ENCODE measurements around the gene P3H4. TPM values are rescaled to one million over a fixed set of nuclear protein-coding genes. Genes with fewer than 3 reads are reported as not detected.
"Not testable (repeated sequence)": the region's sequence is repeated elsewhere in the genome, so short reads cannot be mapped to it uniquely, and the experiment has no call there.

The P3H4 gene
- total and polyA plus RNA-seq, 7 experiments from 2014 or later: 3.5 to 7.0 (median 5.3) TPM

GRCh38 chr17:41835214-41835799, 23.6 kb upstream of the P3H4 start:
- Mint-ChIP-seq H3K36me3 (peaks cover 0 to 15% (median 0%) of the 10 kb centered on the region in 5 donors), H3K27me3 (peaks cover 0 to 4% (median 0%) of the 10 kb centered on the region in 5 donors), H3K27ac (peak overlapping the region; percentile 75 to 92 (median 84)), H3K4me1 (peaks cover 10 to 21% (median 16%) of the 10 kb centered on the region in 7 donors), H3K4me3 (peak overlapping the region; percentile 77 to 92 (median 89)), H3K9me3 (no peaks in the 10 kb centered on the region)
- peak overlapping the region; percentile 81 for H3K27ac ChIP-seq (ENCODE audit: low read depth, low read length)
- H3K36me3 ChIP-seq (ENCODE audit: control insufficient read depth in 2 of 3, insufficient read depth in 3 of 3, low read length in 3 of 3): peaks cover 0 to 14% (median 0%) of the 10 kb centered on the region in 3 experiments
- peak overlapping the region; percentile 62 for H3K4me3 ChIP-seq (ENCODE audit: low read length)
- H3K9me3 ChIP-seq (ENCODE audit: control insufficient read depth in 2 of 3, low read length in 3 of 3): no peaks in the 10 kb centered on the region
- intact Hi-C loops (cut with micrococcal nuclease): no loop called here
- ATAC-seq (peak; percentile 33), DNase-seq (no peak)
- CTCF ChIA-PET: interaction anchor here (1.0 kb wide), 1 partner anchor 29 kb away, joined by 4 read pairs; no protein-coding TSS in a partner anchor
- POLR2A ChIA-PET: interaction anchor here (1.1 to 3.7 kb wide), 2 partner anchors 29 to 146 kb away, joined by 3 to 17 read pairs; partner anchors contain the start of gene KLHL11
- no peaks in the 10 kb centered on the region for H3K27me3 ChIP-seq (ENCODE audit: control insufficient read depth in 2 of 2, insufficient read depth in 2 of 2, low read length in 2 of 2)
- peaks cover 9 to 14% of the 10 kb centered on the region in 2 donors for H3K4me1 ChIP-seq (ENCODE audit: control insufficient read depth in 2 of 2, insufficient read depth in 2 of 2, low read length in 2 of 2)

GRCh38 chr17:41829961-41830360, 18.2 kb upstream of the P3H4 start:
- H3K4me3 ChIP-seq (ENCODE audit: low read length); H3K9me3 ChIP-seq (ENCODE audit: control insufficient read depth in 2 of 3, low read length in 3 of 3); H3K27ac ChIP-seq (ENCODE audit: low read depth, low read length); DNase-seq; H3K4me1 ChIP-seq (ENCODE audit: control insufficient read depth in 2 of 2, insufficient read depth in 2 of 2, low read length in 2 of 2); H3K27me3 ChIP-seq (ENCODE audit: control insufficient read depth in 2 of 2, insufficient read depth in 2 of 2, low read length in 2 of 2); ATAC-seq; POLR2A ChIA-PET; intact Hi-C loops (cut with micrococcal nuclease); H3K4me1 Mint-ChIP-seq; H3K27me3 Mint-ChIP-seq; H3K4me3 Mint-ChIP-seq; H3K27ac Mint-ChIP-seq; H3K9me3 Mint-ChIP-seq: not testable (repeated sequence)
- H3K36me3 Mint-ChIP-seq: peaks cover 4 to 36% (median 7%) of the 10 kb centered on the region in 5 donors
- H3K36me3 ChIP-seq (ENCODE audit: control insufficient read depth in 2 of 3, insufficient read depth in 3 of 3, low read length in 3 of 3): peaks cover 0 to 47% (median 6%) of the 10 kb centered on the region in 3 experiments
- CTCF ChIA-PET: interaction anchor here (0.7 kb wide), 1 partner anchor 9 kb away, joined by 4 read pairs; no protein-coding TSS in a partner anchor

DNA sequence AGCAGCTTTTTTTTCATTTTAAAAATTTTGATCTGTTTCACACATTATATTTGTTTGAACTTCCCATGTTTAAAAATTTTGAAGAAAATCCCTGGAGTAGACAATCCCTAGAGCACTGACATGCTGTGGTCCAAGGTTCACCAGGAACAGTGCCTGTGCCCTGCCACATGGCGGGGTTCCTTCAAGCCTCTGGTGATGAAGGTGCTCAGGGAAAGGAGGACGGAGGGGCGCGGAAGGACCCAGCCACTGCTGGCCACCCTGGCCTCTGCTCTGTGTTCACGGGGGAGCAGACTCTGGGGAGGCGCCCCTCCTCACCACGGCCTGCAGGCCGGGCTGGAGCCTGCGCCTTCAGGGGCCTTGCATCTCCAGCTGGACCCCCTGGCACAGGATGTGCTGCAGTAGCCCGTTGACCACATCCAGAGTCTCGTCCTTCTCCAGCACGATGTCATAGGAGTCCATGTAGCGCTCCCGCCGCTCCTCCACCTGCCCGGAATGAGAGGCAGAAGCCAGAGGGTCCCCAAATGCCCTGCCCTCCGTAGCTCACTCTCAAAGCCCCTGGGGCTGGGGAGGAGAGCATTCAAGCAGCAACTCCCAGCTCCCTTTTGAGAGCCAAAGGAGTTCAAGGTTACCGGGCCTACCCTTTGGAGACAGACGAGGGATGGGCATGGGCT, 13.6 kb upstream of the P3H4 start:
- no peak for DNase-seq
- H3K4me1 Mint-ChIP-seq: no peaks in the 10 kb centered on the region
- H3K4me3 Mint-ChIP-seq: no peak overlapping the region
- no peaks in the 10 kb centered on the region for H3K27me3 Mint-ChIP-seq
- no peak overlapping the region for H3K27ac Mint-ChIP-seq
- Histone ChIP-seq H3K4me3 (ENCODE audit: low read length) (no peak overlapping the region), H3K27me3 (ENCODE audit: control insufficient read depth in 2 of 2, insufficient read depth in 2 of 2, low read length in 2 of 2) (no peaks in the 10 kb centered on the region), H3K36me3 (ENCODE audit: control insufficient read depth in 2 of 3, insufficient read depth in 3 of 3, low read length in 3 of 3) (peaks cover 0 to 42% (median 6%) of the 10 kb centered on the region in 3 experiments), H3K4me1 (ENCODE audit: control insufficient read depth in 2 of 2, insufficient read depth in 2 of 2, low read length in 2 of 2) (no peaks in the 10 kb centered on the region), H3K27ac (ENCODE audit: low read depth, low read length) (no peak overlapping the region), H3K9me3 (ENCODE audit: control insufficient read depth in 2 of 3, low read length in 3 of 3) (no peaks in the 10 kb centered on the region)
- ChIA-PET CTCF (no interaction called here), POLR2A (no interaction called here)
- no peaks in the 10 kb centered on the region for H3K9me3 Mint-ChIP-seq
- ATAC-seq: no peak
- intact Hi-C loops (cut with micrococcal nuclease): no loop called here
- H3K36me3 Mint-ChIP-seq: peaks cover 0 to 21% (median 4%) of the 10 kb centered on the region in 5 donors

- CTCF ChIA-PET: interaction anchor here (1.0 kb wide), 2 partner anchors 9 to 13 kb away, joined by 3 read pairs; partner anchors contain the start of gene P3H4
- Histone ChIP-seq H3K27me3 (ENCODE audit: control insufficient read depth in 2 of 2, insufficient read depth in 2 of 2, low read length in 2 of 2) (no peaks in the 10 kb centered on the region), H3K27ac (ENCODE audit: low read depth, low read length) (no peak overlapping the region), H3K4me1 (ENCODE audit: control insufficient read depth in 2 of 2, insufficient read depth in 2 of 2, low read length in 2 of 2) (no peaks in the 10 kb centered on the region), H3K36me3 (ENCODE audit: control insufficient read depth in 2 of 3, insufficient read depth in 3 of 3, low read length in 3 of 3) (peaks cover 0 to 31% (median 2%) of the 10 kb centered on the region in 3 experiments), H3K9me3 (ENCODE audit: control insufficient read depth in 2 of 3, low read length in 3 of 3) (no peaks in the 10 kb centered on the region), H3K4me3 (ENCODE audit: low read length) (no peak overlapping the region)
- ATAC-seq: no peak
- intact Hi-C loops (cut with micrococcal nuclease): no loop called here
- peaks cover 0 to 10% (median 0%) of the 10 kb centered on the region in 5 donors for H3K36me3 Mint-ChIP-seq
- no peak for DNase-seq
- no peaks in the 10 kb centered on the region for H3K9me3 Mint-ChIP-seq
- H3K27ac Mint-ChIP-seq: no peak overlapping the region
- no peaks in the 10 kb centered on the region for H3K27me3 Mint-ChIP-seq
- H3K4me1 Mint-ChIP-seq: no peaks in the 10 kb centered on the region
- no peak overlapping the region for H3K4me3 Mint-ChIP-seq
- POLR2A ChIA-PET: no interaction called here
Observed at GRCh38 chr17:41824086-41824485, 12.3 kb upstream of the P3H4 start.

GRCh38 chr17:41823580-41823979, 11.8 kb upstream of the P3H4 start:
- ChIA-PET CTCF (interaction anchor here (1.0 kb wide), 2 partner anchors 10 to 12 kb away, joined by 3 read pairs; partner anchors contain the start of gene P3H4), POLR2A (no interaction called here)
- H3K36me3 ChIP-seq (ENCODE audit: control insufficient read depth in 2 of 3, insufficient read depth in 3 of 3, low read length in 3 of 3): peaks cover 0 to 27% (median 2%) of the 10 kb centered on the region in 3 experiments
- no peak for DNase-seq
- Mint-ChIP-seq H3K4me1 (no peaks in the 10 kb centered on the region), H3K27me3 (no peaks in the 10 kb centered on the region), H3K27ac (no peak overlapping the region), H3K36me3 (peaks cover 0 to 7% (median 0%) of the 10 kb centered on the region in 5 donors), H3K9me3 (no peaks in the 10 kb centered on the region), H3K4me3 (no peak overlapping the region)
- H3K27me3 ChIP-seq (ENCODE audit: control insufficient read depth in 2 of 2, insufficient read depth in 2 of 2, low read length in 2 of 2): no peaks in the 10 kb centered on the region
- H3K9me3 ChIP-seq (ENCODE audit: control insufficient read depth in 2 of 3, low read length in 3 of 3): no peaks in the 10 kb centered on the region
- no peaks in the 10 kb centered on the region for H3K4me1 ChIP-seq (ENCODE audit: control insufficient read depth in 2 of 2, insufficient read depth in 2 of 2, low read length in 2 of 2)
- H3K4me3 ChIP-seq (ENCODE audit: low read length): no peak overlapping the region
- intact Hi-C loops (cut with micrococcal nuclease): no loop called here
- no peak for ATAC-seq
- H3K27ac ChIP-seq (ENCODE audit: low read depth, low read length): no peak overlapping the region

DNA sequence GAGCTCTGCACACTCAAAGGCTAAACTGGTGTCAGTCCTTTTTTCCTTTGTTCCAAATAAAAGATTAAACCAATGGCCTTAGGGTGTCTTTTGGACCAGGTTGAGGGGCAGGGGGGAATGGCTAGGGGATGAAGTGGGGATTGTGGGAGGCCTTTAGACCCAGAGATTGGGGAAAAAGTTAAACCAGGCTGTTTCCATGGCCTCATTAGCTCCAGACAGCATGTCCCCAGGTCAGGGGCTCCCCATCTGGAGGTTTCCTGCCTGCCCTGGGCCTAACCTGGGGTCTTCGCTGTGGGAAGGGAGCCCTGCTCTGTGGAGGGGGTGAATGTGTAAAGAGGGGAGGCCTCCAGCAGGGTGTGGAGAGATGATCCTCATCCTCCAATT, 11.4 kb upstream of the P3H4 start:
- Histone ChIP-seq H3K4me1 (ENCODE audit: control insufficient read depth in 2 of 2, insufficient read depth in 2 of 2, low read length in 2 of 2) (no peaks in the 10 kb centered on the region), H3K27me3 (ENCODE audit: control insufficient read depth in 2 of 2, insufficient read depth in 2 of 2, low read length in 2 of 2) (no peaks in the 10 kb centered on the region), H3K27ac (ENCODE audit: low read depth, low read length) (no peak overlapping the region), H3K36me3 (ENCODE audit: control insufficient read depth in 2 of 3, insufficient read depth in 3 of 3, low read length in 3 of 3) (peaks cover 0 to 22% (median 2%) of the 10 kb centered on the region in 3 experiments), H3K9me3 (ENCODE audit: control insufficient read depth in 2 of 3, low read length in 3 of 3) (no peaks in the 10 kb centered on the region), H3K4me3 (ENCODE audit: low read length) (no peak overlapping the region)
- ChIA-PET POLR2A (no interaction called here), CTCF (interaction anchor here (0.9 kb wide), 1 partner anchor 11 kb away, joined by 4 read pairs; the partner anchor contains the start of gene P3H4)
- no peak for DNase-seq
- no peaks in the 10 kb centered on the region for H3K4me1 Mint-ChIP-seq
- H3K4me3 Mint-ChIP-seq: no peak overlapping the region
- peaks cover 0 to 6% (median 0%) of the 10 kb centered on the region in 5 donors for H3K36me3 Mint-ChIP-seq
- H3K27ac Mint-ChIP-seq: no peak overlapping the region
- no peaks in the 10 kb centered on the region for H3K9me3 Mint-ChIP-seq
- H3K27me3 Mint-ChIP-seq: no peaks in the 10 kb centered on the region
- intact Hi-C loops (cut with micrococcal nuclease): no loop called here
- ATAC-seq: no peak

All from naive thymus-derived CD4-positive, alpha-beta T cell (primary cell).